ENCODE measurements around the gene ACP7. TPM values are rescaled to one million over a fixed set of nuclear protein-coding genes. Genes with fewer than 3 reads are reported as not detected.

ACP7 gene, protein sequence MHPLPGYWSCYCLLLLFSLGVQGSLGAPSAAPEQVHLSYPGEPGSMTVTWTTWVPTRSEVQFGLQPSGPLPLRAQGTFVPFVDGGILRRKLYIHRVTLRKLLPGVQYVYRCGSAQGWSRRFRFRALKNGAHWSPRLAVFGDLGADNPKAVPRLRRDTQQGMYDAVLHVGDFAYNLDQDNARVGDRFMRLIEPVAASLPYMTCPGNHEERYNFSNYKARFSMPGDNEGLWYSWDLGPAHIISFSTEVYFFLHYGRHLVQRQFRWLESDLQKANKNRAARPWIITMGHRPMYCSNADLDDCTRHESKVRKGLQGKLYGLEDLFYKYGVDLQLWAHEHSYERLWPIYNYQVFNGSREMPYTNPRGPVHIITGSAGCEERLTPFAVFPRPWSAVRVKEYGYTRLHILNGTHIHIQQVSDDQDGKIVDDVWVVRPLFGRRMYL
- total RNA-seq: not detected

DNA sequence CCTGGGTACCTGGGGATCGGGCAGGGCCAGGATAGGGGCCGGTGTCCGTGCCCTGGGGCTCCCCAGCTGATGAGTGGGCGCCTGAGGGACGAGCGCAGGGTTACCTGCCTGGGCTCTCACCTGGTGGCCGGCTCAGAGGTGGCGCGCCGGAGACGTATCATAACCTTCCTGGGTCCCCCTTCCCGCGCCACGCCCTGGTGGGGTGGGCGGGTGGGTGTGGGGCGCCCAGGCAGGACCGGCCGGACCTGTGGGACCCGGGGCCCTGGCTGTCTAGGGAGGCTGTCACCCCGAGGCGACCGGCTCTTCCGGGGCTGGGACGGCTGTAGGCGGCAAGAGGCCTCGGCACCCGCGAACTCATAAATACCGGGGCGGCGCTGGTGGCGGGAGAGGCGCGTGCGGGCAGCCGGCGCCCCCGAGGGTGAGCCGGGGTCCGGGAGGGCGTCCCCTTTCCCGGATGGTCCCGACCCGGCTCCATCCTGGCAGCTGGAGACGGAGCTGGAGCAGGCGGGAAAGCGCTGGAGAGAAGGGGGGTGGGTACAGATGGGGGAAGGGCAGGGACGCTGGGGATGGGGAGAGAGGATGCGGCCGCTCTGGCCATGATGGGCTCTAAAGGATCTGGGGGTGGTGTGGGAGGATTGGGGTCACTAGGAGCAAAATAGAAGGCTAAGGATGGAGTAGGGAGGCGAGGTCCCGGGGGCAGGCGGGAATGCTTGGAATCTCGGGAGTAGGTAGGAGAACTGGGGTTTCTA lies at the start of gene ACP7:
Gene ACP7 (plus strand): TSS at position 386 of the 749 bp plus-strand sequence. CDS start 902 bp downstream, outside the sequence.
- H3K4me1 Mint-ChIP-seq (ENCODE audit: low read depth): peaks cover 14% of the 10 kb centered on the region
- peak; percentile 80 for ATAC-seq
- no peaks in the 10 kb centered on the region for H3K36me3 Mint-ChIP-seq (ENCODE audit: low read depth)
- intact Hi-C loops (cut with micrococcal nuclease): no loop called here
- ChIA-PET CTCF (no interaction called here), POLR2A (no interaction called here)
- H3K27ac Mint-ChIP-seq: no peak within 1 kb of the TSS
- no peaks in the 10 kb centered on the region for H3K9me3 Mint-ChIP-seq
- H3K4me3 Mint-ChIP-seq: peak within 1 kb of the TSS; percentile 62
- peak; percentile 44 for DNase-seq
- H3K27me3 Mint-ChIP-seq: peaks cover 34% of the 10 kb centered on the region
- TF ChIP-seq, protein P1, sequence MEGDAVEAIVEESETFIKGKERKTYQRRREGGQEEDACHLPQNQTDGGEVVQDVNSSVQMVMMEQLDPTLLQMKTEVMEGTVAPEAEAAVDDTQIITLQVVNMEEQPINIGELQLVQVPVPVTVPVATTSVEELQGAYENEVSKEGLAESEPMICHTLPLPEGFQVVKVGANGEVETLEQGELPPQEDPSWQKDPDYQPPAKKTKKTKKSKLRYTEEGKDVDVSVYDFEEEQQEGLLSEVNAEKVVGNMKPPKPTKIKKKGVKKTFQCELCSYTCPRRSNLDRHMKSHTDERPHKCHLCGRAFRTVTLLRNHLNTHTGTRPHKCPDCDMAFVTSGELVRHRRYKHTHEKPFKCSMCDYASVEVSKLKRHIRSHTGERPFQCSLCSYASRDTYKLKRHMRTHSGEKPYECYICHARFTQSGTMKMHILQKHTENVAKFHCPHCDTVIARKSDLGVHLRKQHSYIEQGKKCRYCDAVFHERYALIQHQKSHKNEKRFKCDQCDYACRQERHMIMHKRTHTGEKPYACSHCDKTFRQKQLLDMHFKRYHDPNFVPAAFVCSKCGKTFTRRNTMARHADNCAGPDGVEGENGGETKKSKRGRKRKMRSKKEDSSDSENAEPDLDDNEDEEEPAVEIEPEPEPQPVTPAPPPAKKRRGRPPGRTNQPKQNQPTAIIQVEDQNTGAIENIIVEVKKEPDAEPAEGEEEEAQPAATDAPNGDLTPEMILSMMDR (IDR thresholded peaks at IDR 0.05): no peak

DNA sequence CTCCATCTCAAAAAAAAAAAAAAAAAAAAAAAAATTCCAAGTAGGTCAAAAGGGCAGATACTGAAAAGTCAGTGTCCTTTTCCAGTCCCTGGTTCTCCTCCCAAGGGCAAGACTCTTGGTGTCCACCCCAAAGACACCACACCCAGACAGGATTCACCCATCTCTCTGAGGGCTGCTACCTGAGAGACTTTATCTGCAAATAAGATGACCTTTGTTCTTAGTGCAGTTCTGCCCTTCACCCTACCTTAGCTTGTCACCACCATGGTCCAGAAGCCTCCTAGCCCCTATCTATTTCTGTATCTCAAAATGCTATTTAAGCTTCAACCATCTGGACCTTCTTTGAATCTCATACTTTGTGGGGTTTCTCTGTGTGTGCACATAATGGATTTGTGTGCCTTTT lies 47.6 kb upstream of the ACP7 start:
- H3K27me3 Mint-ChIP-seq: peaks cover 15% of the 10 kb centered on the region
- H3K4me1 Mint-ChIP-seq (ENCODE audit: low read depth): peaks cover 6% of the 10 kb centered on the region
- CTCF ChIA-PET: interaction anchor here (1.1 to 2.1 kb wide), 2 partner anchors 15 to 73 kb away, joined by 4 to 10 read pairs; no protein-coding TSS in a partner anchor
- POLR2A ChIA-PET: no interaction called here
- TF ChIP-seq, protein P1 (IDR thresholded peaks at IDR 0.05): no peak
- no peak for ATAC-seq
- intact Hi-C loops (cut with micrococcal nuclease): no loop called here
- H3K27ac Mint-ChIP-seq: no peak overlapping the region
- H3K4me3 Mint-ChIP-seq: no peak overlapping the region
- no peaks in the 10 kb centered on the region for H3K36me3 Mint-ChIP-seq (ENCODE audit: low read depth)
- DNase-seq: no peak
- H3K9me3 Mint-ChIP-seq: peaks cover 2% of the 10 kb centered on the region

DNA sequence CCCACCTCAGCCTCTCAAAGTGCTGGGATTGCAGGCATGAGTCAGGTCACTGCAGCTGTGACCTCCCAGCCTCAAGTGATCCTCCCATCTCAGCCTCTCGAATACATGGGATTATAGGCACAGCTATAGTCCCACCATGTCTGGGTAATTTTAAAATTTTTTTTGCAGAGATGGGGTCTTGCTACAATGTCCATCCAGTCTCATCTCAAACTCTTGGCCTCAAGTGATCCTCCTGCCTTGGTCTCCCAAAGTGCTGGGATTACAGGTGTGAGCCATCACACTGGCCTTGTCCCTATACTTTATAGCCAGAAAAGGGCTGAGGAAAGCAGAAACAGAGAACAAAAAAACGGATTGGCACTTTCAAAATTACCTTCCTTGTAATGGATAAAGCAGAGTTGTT lies 47.0 kb upstream of the ACP7 start:
- H3K27ac Mint-ChIP-seq: no peak overlapping the region
- ATAC-seq (no peak), DNase-seq (no peak)
- H3K9me3 Mint-ChIP-seq: peaks cover 2% of the 10 kb centered on the region
- intact Hi-C loops (cut with micrococcal nuclease): no loop called here
- peaks cover 6% of the 10 kb centered on the region for H3K4me1 Mint-ChIP-seq (ENCODE audit: low read depth)
- TF ChIP-seq, protein P1 (IDR thresholded peaks at IDR 0.05): no peak
- no peak overlapping the region for H3K4me3 Mint-ChIP-seq
- no peaks in the 10 kb centered on the region for H3K36me3 Mint-ChIP-seq (ENCODE audit: low read depth)
- POLR2A ChIA-PET: no interaction called here
- CTCF ChIA-PET: interaction anchor here (0.9 to 2.1 kb wide), 4 partner anchors 9 to 75 kb away, joined by 3 to 10 read pairs (median 4); no protein-coding TSS in a partner anchor
- H3K27me3 Mint-ChIP-seq: peaks cover 14% of the 10 kb centered on the region

DNA sequence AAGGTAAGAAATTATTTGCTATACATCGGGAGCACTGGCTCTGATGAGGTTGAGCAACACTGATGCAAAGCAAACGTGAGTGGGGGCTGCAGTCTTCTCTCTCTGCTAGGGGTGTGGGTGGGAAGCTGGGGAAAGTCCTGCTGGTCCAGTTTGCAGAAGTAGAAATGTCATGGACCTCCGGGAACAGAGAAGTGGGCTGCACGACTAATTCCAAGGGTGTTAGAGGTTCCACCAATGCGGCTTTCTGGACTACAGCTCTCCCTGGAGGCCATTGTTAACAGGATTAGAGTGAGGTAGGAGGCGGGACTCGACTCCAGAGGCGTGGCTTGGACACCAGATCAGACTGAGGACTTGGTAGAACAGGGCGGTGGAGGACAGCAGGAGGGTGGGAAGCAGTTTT lies 46.1 kb upstream of the ACP7 start:
- CTCF ChIA-PET: interaction anchor here (0.9 to 2.1 kb wide), 3 partner anchors 8 to 76 kb away, joined by 3 to 10 read pairs (median 3); no protein-coding TSS in a partner anchor
- no peak overlapping the region for H3K4me3 Mint-ChIP-seq
- H3K4me1 Mint-ChIP-seq (ENCODE audit: low read depth): no peaks in the 10 kb centered on the region
- ATAC-seq: peak; percentile 34
- DNase-seq: peak; percentile 21
- H3K27me3 Mint-ChIP-seq: peaks cover 6% of the 10 kb centered on the region
- H3K27ac Mint-ChIP-seq: no peak overlapping the region
- POLR2A ChIA-PET: no interaction called here
- intact Hi-C loops (cut with micrococcal nuclease): no loop called here
- H3K36me3 Mint-ChIP-seq (ENCODE audit: low read depth): no peaks in the 10 kb centered on the region
- peaks cover 2% of the 10 kb centered on the region for H3K9me3 Mint-ChIP-seq
- TF ChIP-seq, protein P1 (IDR thresholded peaks at IDR 0.05): no peak
